Keratinocyte (primary cell): ENCODE data around the gene NOS1AP.

Experiments
- CTCF ChIP-seq, 3 experiments: IDR thresholded peaks in 1 of 3; conservative IDR thresholded peaks in 1 of 3; optimal IDR thresholded peaks in 1 of 3; 2 replicates in 2 of 3; 3 replicates in 1 of 3; pipeline versions ENCODE3 to v1.5.1; 2011; ENCODE audit warnings: low read length in 3 of 3, mild to moderate bottlenecking in 3 of 3, moderate library complexity in 2 of 3, control low read depth in 1 of 3, inconsistent platforms in 1 of 3; ENCODE audit not compliant: insufficient read depth in 2 of 3; ENCODE audit errors: extremely low read depth in 1 of 3
- EZH2 ChIP-seq: IDR thresholded peaks from one replicate; pipeline ENCODE4 v1.6.1; 2012; ENCODE audit warnings: inconsistent platforms, mild to moderate bottlenecking, low read length, moderate library complexity

GRCh38 chr1:162222730-162223129 is 153.2 kb downstream of the NOS1AP start:
- TF ChIP-seq CTCF (optimal IDR thresholded peaks at IDR 0.05 in 1 of 3, IDR thresholded peaks at IDR 0.05 in 1 of 3, conservative IDR thresholded peaks at IDR 0.05 in 1 of 3; ENCODE audit: extremely low read depth in 1 of 3, insufficient read depth in 2 of 3, low read length in 3 of 3) = no peak
- TF ChIP-seq EZH2 = no peak
